ENCODE measurements around the gene SMIM17. TPM values are rescaled to one million over a fixed set of nuclear protein-coding genes. Genes with fewer than 3 reads are reported as not detected.
"Not testable (repeated sequence)": the region's sequence is repeated elsewhere in the genome, so short reads cannot be mapped to it uniquely, and the experiment has no call there.

Gene SMIM17
- total and polyA plus RNA-seq, 5 experiments from 2014 or later, result 0.21 TPM; not detected in 4

- ATAC-seq (no peak), DNase-seq (no peak)
- Mint-ChIP-seq H3K36me3 (peaks cover 9 to 27% (median 19%) of the 10 kb centered on the region in 3 donors), H3K4me3 (no peak overlapping the region), H3K27ac (no peak overlapping the region), H3K27me3 (no peaks in the 10 kb centered on the region), H3K9me3 (peaks cover 0 to 83% (median 23%) of the 10 kb centered on the region in 9 donors), H3K4me1 (no peaks in the 10 kb centered on the region)
- POLR2A ChIA-PET, result interaction anchor here (1.1 kb wide), 1 partner anchor 11 kb away, joined by 4 read pairs; the partner anchor contains the start of gene ZNF835
These were observed 18.3 kb downstream of the SMIM17 start for GRCh38 chr19:56661248-56661647.

- peaks cover 0 to 90% (median 28%) of the 10 kb centered on the region in 9 donors for H3K9me3 Mint-ChIP-seq
- H3K4me3 Mint-ChIP-seq, result no peak overlapping the region
- H3K27ac Mint-ChIP-seq, result no peak overlapping the region
- peaks cover 0 to 2% (median 0%) of the 10 kb centered on the region in 4 donors for H3K4me1 Mint-ChIP-seq
- H3K27me3 Mint-ChIP-seq, result peaks cover 0 to 1% (median 0%) of the 10 kb centered on the region in 5 donors
- peaks cover 14 to 24% (median 14%) of the 10 kb centered on the region in 3 donors for H3K36me3 Mint-ChIP-seq
- DNase-seq (no peak), ATAC-seq (no peak)
- POLR2A ChIA-PET, result no interaction called here
These were observed 21.1 kb downstream of the SMIM17 start for GRCh38 chr19:56663931-56664500.

- H3K4me1 Mint-ChIP-seq, result peaks cover 0 to 2% (median 0%) of the 10 kb centered on the region in 4 donors
- peaks cover 0 to 4% (median 0%) of the 10 kb centered on the region in 5 donors for H3K27me3 Mint-ChIP-seq
- ATAC-seq (no peak), DNase-seq (no peak)
- no peak overlapping the region for H3K27ac Mint-ChIP-seq
- peaks cover 10 to 21% (median 14%) of the 10 kb centered on the region in 3 donors for H3K36me3 Mint-ChIP-seq
- H3K9me3 Mint-ChIP-seq, result peaks cover 0 to 88% (median 23%) of the 10 kb centered on the region in 9 donors
- POLR2A ChIA-PET, result no interaction called here
- no peak overlapping the region for H3K4me3 Mint-ChIP-seq
These were observed 21.6 kb downstream of the SMIM17 start for GRCh38 chr19:56664511-56664910.

GRCh38 chr19:56667311-56667870 lies 24.4 kb downstream of the SMIM17 start:
- H3K4me3 Mint-ChIP-seq, result no peak overlapping the region
- peaks cover 10 to 28% (median 13%) of the 10 kb centered on the region in 3 donors for H3K36me3 Mint-ChIP-seq
- no peak for DNase-seq
- POLR2A ChIA-PET, result no interaction called here
- H3K27me3 Mint-ChIP-seq, result peaks cover 0 to 15% (median 2%) of the 10 kb centered on the region in 5 donors
- H3K27ac Mint-ChIP-seq, result peak overlapping the region in 1 of 10 donors; percentile 12
- peaks cover 9 to 14% (median 12%) of the 10 kb centered on the region in 4 donors for H3K4me1 Mint-ChIP-seq
- peaks cover 0 to 79% (median 22%) of the 10 kb centered on the region in 9 donors for H3K9me3 Mint-ChIP-seq
- no peak for ATAC-seq

- H3K4me1 Mint-ChIP-seq, result peaks cover 9 to 14% (median 12%) of the 10 kb centered on the region in 4 donors
- DNase-seq, result no peak
- H3K27me3 Mint-ChIP-seq, result peaks cover 0 to 15% (median 2%) of the 10 kb centered on the region in 5 donors
- H3K36me3 Mint-ChIP-seq, result peaks cover 10 to 25% (median 13%) of the 10 kb centered on the region in 3 donors
- no peak for ATAC-seq
- peak overlapping the region in 4 of 10 donors; percentile 5 to 50 (median 37) for H3K4me3 Mint-ChIP-seq
- POLR2A ChIA-PET, result no interaction called here
- H3K9me3 Mint-ChIP-seq, result peaks cover 0 to 74% (median 21%) of the 10 kb centered on the region in 9 donors
- H3K27ac Mint-ChIP-seq, result peak overlapping the region in 2 of 10 donors; percentile 44 to 53
These were observed 25.7 kb downstream of the SMIM17 start for GRCh38 chr19:56668676-56669075.

GRCh38 chr19:56670401-56670960 lies 27.5 kb downstream of the SMIM17 start:
- POLR2A ChIA-PET, result no interaction called here
- H3K27ac Mint-ChIP-seq, result peak overlapping the region in 6 of 10 donors; percentile 40 to 89 (median 62)
- H3K27me3 Mint-ChIP-seq, result peaks cover 0 to 15% (median 2%) of the 10 kb centered on the region in 5 donors

GRCh38 chr19:56670961-56671612 lies 28.1 kb downstream of the SMIM17 start:
- Mint-ChIP-seq H3K4me3 (peak overlapping the region; percentile 80 to 95 (median 92)), H3K9me3 (peaks cover 0 to 63% (median 21%) of the 10 kb centered on the region in 9 donors), H3K36me3 (peaks cover 4 to 26% (median 6%) of the 10 kb centered on the region in 3 donors), H3K4me1 (peaks cover 9 to 14% (median 12%) of the 10 kb centered on the region in 4 donors), H3K27me3 (peaks cover 0 to 15% (median 2%) of the 10 kb centered on the region in 5 donors), H3K27ac (peak overlapping the region in 9 of 10 donors; percentile 53 to 96 (median 89))
- no peak for DNase-seq
- ATAC-seq, result peak; percentile 64 to 76
- POLR2A ChIA-PET, result interaction anchor here (0.5 to 1.1 kb wide), 3 partner anchors 48 to 506 kb away, joined by 3 to 4 read pairs (median 3); partner anchors contain the start of gene ZSCAN5A

More at GRCh38 chr19:56670401-56670960, 27.5 kb downstream of the SMIM17 start:
- peaks cover 9 to 14% (median 12%) of the 10 kb centered on the region in 4 donors for H3K4me1 Mint-ChIP-seq
- DNase-seq (no peak), ATAC-seq (no peak)
- peaks cover 6 to 28% (median 8%) of the 10 kb centered on the region in 3 donors for H3K36me3 Mint-ChIP-seq
- H3K4me3 Mint-ChIP-seq, result peak overlapping the region; percentile 80 to 95 (median 92)
- H3K9me3 Mint-ChIP-seq, result peaks cover 0 to 69% (median 21%) of the 10 kb centered on the region in 9 donors

GRCh38 chr19:56671613-56671994 lies 28.6 kb downstream of the SMIM17 start, which contains the start of gene ZNF835:
Gene ZNF835 (minus strand): TSS chr19:56671757. CDS start chr19:56665198, 6,559 bp downstream.
- peak within 1 kb of the TSS; percentile 80 to 95 (median 92) for H3K4me3 Mint-ChIP-seq
- DNase-seq, result peak; percentile 58 to 94 (median 80)
- ATAC-seq, result peak; percentile 93 to 94
- peaks cover 9 to 14% (median 12%) of the 10 kb centered on the region in 4 donors for H3K4me1 Mint-ChIP-seq
- POLR2A ChIA-PET, result interaction anchor here (0.5 to 1.2 kb wide), 8 partner anchors 11 to 943 kb away, joined by 3 to 4 read pairs (median 3); partner anchors contain the start of genes ZNF134, ZNF582, ZNF583 and ZSCAN5A
- peak within 1 kb of the TSS in 9 of 10 donors; percentile 53 to 96 (median 89) for H3K27ac Mint-ChIP-seq
- peaks cover 0 to 63% (median 24%) of the 10 kb centered on the region in 9 donors for H3K9me3 Mint-ChIP-seq
- peaks cover 0 to 15% (median 2%) of the 10 kb centered on the region in 5 donors for H3K27me3 Mint-ChIP-seq
- peaks cover 6 to 26% (median 7%) of the 10 kb centered on the region in 3 donors for H3K36me3 Mint-ChIP-seq

- DNase-seq, H3K27ac Mint-ChIP-seq, ATAC-seq: not testable (repeated sequence)
- H3K4me3 Mint-ChIP-seq, result peak overlapping the region in 6 of 10 donors; percentile 24 to 50 (median 47)
- H3K27me3 Mint-ChIP-seq, result peaks cover 0 to 15% (median 2%) of the 10 kb centered on the region in 5 donors
- H3K9me3 Mint-ChIP-seq, result peaks cover 0 to 62% (median 28%) of the 10 kb centered on the region in 9 donors
- H3K4me1 Mint-ChIP-seq, result peaks cover 9 to 14% (median 12%) of the 10 kb centered on the region in 4 donors
- POLR2A ChIA-PET, result interaction anchor here (0.9 to 1.2 kb wide), 4 partner anchors 269 to 942 kb away, joined by 3 read pairs; partner anchors contain the start of genes ZNF134, ZNF582 and ZNF583
- peaks cover 6 to 31% (median 12%) of the 10 kb centered on the region in 3 donors for H3K36me3 Mint-ChIP-seq
These were observed 29.7 kb downstream of the SMIM17 start for GRCh38 chr19:56672610-56673009.

- H3K4me1 Mint-ChIP-seq, result no peaks in the 10 kb centered on the region
These were observed 35.2 kb downstream of the SMIM17 start for GRCh38 chr19:56678205-56678604.

GRCh38 chr19:56681702-56682101 lies 38.7 kb downstream of the SMIM17 start:
- Mint-ChIP-seq H3K9me3 (peaks cover 9 to 86% (median 28%) of the 10 kb centered on the region in 9 donors), H3K4me3 (no peak overlapping the region), H3K4me1 (no peaks in the 10 kb centered on the region), H3K36me3 (peaks cover 16 to 47% (median 18%) of the 10 kb centered on the region in 3 donors), H3K27ac (no peak overlapping the region), H3K27me3 (no peaks in the 10 kb centered on the region)
- ATAC-seq (no peak), DNase-seq (no peak)
- POLR2A ChIA-PET, result no interaction called here

More at GRCh38 chr19:56678205-56678604, 35.2 kb downstream of the SMIM17 start:
- Mint-ChIP-seq H3K27ac (no peak overlapping the region), H3K4me3 (no peak overlapping the region), H3K9me3 (peaks cover 0 to 80% (median 20%) of the 10 kb centered on the region in 9 donors), H3K27me3 (no peaks in the 10 kb centered on the region), H3K36me3 (peaks cover 0 to 33% (median 16%) of the 10 kb centered on the region in 3 donors)
- POLR2A ChIA-PET, result no interaction called here
- DNase-seq (no peak), ATAC-seq (no peak)

- Mint-ChIP-seq H3K27ac (no peak overlapping the region), H3K27me3 (no peaks in the 10 kb centered on the region), H3K9me3 (peaks cover 14 to 82% (median 35%) of the 10 kb centered on the region in 9 donors), H3K36me3 (peaks cover 12 to 46% (median 22%) of the 10 kb centered on the region in 3 donors), H3K4me1 (no peaks in the 10 kb centered on the region), H3K4me3 (no peak overlapping the region)
- POLR2A ChIA-PET, result no interaction called here
- no peak for ATAC-seq
- no peak for DNase-seq
These were observed 40.2 kb downstream of the SMIM17 start for GRCh38 chr19:56683116-56683515.

All from naive thymus-derived CD8-positive, alpha-beta T cell (primary cell).